GM06990 (cell line): Measurements from ENCODE around the gene S100A2.

ENCODE experiments used
- DNase-seq: peaks from one replicate; pipeline ENCODE4 v3.0.0-alpha.2; 2011; ENCODE audit not compliant: insufficient read length; ENCODE audit errors: extremely low read depth
- H3K27me3 ChIP-seq: replicated peaks from 2 replicates; pipeline ENCODE4 v1.6.0; 2011; ENCODE audit warnings: low read length; ENCODE audit not compliant: control insufficient read depth, insufficient read depth
- H3K36me3 ChIP-seq: 2 replicates; pipeline ENCODE4 v1.5.1; 2011; ENCODE audit warnings: low read length; ENCODE audit not compliant: control insufficient read depth, insufficient read depth
- H3K4me3 ChIP-seq: replicated peaks from 2 replicates; pipeline ENCODE4 v1.5.1; 2011; ENCODE audit warnings: low read depth, mild to moderate bottlenecking, control low read depth, low read length
- TF ChIP-seq, protein P1 (sequence below): IDR thresholded peaks from 2 replicates; pipeline ENCODE4 v1.5.1; 2011; ENCODE audit warnings: low read length, control low read depth, mild to moderate bottlenecking, inconsistent platforms; ENCODE audit not compliant: insufficient read depth, poor library complexity, severe bottlenecking

Gene S100A2

DNA sequence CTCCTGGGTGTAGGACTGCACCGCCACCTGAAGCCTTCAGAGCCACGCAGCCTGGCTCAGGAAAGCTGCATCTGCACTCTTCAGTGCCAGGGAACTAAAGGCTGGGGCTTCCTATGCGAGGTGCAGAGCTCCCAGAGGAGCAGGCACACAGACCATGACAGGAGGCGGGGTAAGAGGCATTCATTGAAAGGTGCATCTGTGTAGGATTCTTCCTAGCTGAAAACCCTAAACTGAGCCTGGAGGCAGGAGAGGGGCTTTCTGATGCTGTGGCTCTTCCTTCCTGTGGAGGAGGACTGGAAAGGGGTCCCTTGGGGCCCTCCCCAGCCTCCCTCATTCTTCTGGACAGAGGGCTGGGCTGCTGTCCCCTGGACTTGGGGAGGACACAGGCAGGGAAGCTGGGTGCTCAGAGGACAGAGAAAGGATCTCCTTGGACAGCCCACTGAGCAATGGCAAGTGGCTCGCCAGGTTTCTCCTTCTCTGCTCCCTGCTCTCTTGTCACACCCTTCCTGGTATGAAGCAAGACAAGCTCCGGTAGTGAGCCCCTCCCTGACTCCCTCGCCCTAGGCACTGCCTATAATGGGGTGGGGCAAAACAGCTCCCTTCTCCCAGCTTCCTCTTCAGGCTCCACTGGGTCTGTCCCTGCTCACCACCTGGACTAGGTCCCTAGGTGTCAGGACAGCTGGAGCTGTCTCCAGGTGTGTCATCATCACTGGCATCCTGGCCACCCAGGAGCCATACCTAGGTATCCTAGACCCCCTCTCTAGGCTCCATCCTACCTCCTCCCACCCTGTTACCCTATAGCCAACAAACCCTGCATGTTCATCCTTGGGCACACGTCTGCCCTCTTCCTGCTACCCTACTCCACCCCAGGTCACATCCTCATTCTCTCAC is 49.9 kb downstream of the S100A2 start:
- Histone ChIP-seq H3K27me3 (no peaks in the 10 kb centered on the region; the same call in 1 of the 2 replicates), H3K4me3 (no peak overlapping the region), H3K36me3 (no peaks in the 10 kb centered on the region)
- no peak for DNase-seq
- TF ChIP-seq, protein P1, sequence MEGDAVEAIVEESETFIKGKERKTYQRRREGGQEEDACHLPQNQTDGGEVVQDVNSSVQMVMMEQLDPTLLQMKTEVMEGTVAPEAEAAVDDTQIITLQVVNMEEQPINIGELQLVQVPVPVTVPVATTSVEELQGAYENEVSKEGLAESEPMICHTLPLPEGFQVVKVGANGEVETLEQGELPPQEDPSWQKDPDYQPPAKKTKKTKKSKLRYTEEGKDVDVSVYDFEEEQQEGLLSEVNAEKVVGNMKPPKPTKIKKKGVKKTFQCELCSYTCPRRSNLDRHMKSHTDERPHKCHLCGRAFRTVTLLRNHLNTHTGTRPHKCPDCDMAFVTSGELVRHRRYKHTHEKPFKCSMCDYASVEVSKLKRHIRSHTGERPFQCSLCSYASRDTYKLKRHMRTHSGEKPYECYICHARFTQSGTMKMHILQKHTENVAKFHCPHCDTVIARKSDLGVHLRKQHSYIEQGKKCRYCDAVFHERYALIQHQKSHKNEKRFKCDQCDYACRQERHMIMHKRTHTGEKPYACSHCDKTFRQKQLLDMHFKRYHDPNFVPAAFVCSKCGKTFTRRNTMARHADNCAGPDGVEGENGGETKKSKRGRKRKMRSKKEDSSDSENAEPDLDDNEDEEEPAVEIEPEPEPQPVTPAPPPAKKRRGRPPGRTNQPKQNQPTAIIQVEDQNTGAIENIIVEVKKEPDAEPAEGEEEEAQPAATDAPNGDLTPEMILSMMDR = no peak

DNA sequence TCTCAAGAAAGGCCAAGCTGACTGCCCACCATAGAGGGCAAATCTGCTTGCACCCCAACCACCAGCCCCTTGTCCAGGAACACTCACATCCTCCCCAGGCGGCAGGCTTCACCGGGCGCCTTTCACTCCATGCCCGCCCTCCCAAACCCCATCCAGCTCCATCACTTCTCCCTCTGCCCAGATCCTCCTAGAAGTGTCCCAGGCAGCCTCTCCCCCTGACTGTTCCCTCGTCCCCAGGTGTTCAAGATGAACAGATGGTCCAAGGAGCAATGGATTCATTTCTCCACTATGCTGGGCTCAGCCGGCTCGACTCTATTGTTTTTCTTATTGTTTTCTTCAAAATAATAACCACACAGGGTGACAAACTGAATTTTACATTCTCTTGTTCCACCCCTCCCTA is 52.0 kb downstream of the S100A2 start:
- Histone ChIP-seq H3K36me3 (no peaks in the 10 kb centered on the region), H3K27me3 (no peaks in the 10 kb centered on the region; the same call in 1 of the 2 replicates), H3K4me3 (no peak overlapping the region)
- TF ChIP-seq, protein P1 = no peak
- no peak for DNase-seq

DNA sequence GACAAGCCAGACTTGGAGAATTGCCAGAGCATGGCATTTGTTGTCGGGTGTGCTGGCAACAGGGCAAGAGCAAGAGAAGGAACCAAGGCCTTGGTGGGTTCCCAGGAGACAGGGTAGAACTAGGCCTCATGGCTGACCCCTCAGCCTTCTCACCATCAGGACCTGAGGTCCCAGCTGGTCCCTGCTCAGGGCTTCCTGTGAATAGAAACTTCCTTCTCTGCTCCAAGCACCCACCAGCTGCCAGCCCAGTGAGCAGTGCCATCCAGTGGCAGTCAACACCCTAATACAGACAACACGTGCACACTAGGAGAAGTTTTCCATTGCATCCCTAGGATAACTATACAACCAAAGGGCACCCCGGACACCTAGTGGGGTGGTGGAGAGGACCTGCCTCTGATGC is 52.6 kb downstream of the S100A2 start:
- Histone ChIP-seq H3K27me3 (no peaks in the 10 kb centered on the region; the same call in 1 of the 2 replicates), H3K36me3 (no peaks in the 10 kb centered on the region), H3K4me3 (no peak overlapping the region)
- no peak for DNase-seq
- TF ChIP-seq, protein P1 = no peak
